SH-SY5Y (cell line): ENCODE measurements around the gene HSPA8.

Experiments
- GATA2 ChIP-seq: IDR thresholded peaks from 2 replicates; pipeline ENCODE4 v1.6.1; 2011; ENCODE audit warnings: mild to moderate bottlenecking, low read depth, low read length
- GATA3 ChIP-seq: IDR thresholded peaks from 2 replicates; pipeline ENCODE4 v1.6.1; 2011; ENCODE audit warnings: low read depth, mild to moderate bottlenecking, low read length, moderate library complexity

Gene HSPA8

GRCh38 chr11:123076484-123076883 lies 14.5 kb upstream of the HSPA8 start:
- TF ChIP-seq GATA3 (no peak), GATA2 (no peak)

- TF ChIP-seq GATA2 (no peak), GATA3 (no peak)
Measured at GRCh38 chr11:123073343-123074057, 11.6 kb upstream of the HSPA8 start.

GRCh38 chr11:123072762-123073161 lies 10.8 kb upstream of the HSPA8 start:
- no peak for TF ChIP-seq GATA2
- no peak for TF ChIP-seq GATA3

GRCh38 chr11:123072332-123072761 lies 10.4 kb upstream of the HSPA8 start:
- TF ChIP-seq GATA3: no peak
- TF ChIP-seq GATA2: no peak

- TF ChIP-seq GATA2 (no peak), GATA3 (no peak)
Measured at GRCh38 chr11:123069908-123070821, 8.2 kb upstream of the HSPA8 start.

- TF ChIP-seq GATA2: no peak
- TF ChIP-seq GATA3: no peak
Measured at GRCh38 chr11:123065621-123066020, 3.7 kb upstream of the HSPA8 start.

- no peak for TF ChIP-seq GATA3
- TF ChIP-seq GATA2: no peak
Measured at GRCh38 chr11:123063826-123064657, 2.1 kb upstream of the HSPA8 start.

- TF ChIP-seq GATA3 (no peak), GATA2 (no peak)
Measured at GRCh38 chr11:123062892-123063825, 1.2 kb upstream of the HSPA8 start.

GRCh38 chr11:123062158-123062891 lies 389 bp upstream of the HSPA8 start:
- TF ChIP-seq GATA3 (no peak), GATA2 (no peak)

- no peak for TF ChIP-seq GATA2
- TF ChIP-seq GATA3: no peak
Measured at GRCh38 chr11:123060277-123061000, 1.5 kb downstream of the HSPA8 start.

- peak; percentile 44; the same call in 1 of the 2 replicates for TF ChIP-seq GATA3
- TF ChIP-seq GATA2: peak; percentile 12; the same call in 1 of the 2 replicates
Measured at GRCh38 chr11:123057661-123058305, 4.2 kb downstream of the HSPA8 start.
